GM13976 (cell line): ENCODE results near the gene TLX2.
A peak's percentile ranks its signal among the peaks of the same experiment; 100 is the strongest.

ENCODE experiments used
- DNase-seq: peaks from one replicate; pipeline ENCODE4 v3.0.0; 2012; ENCODE audit warnings: low spot score
- in situ Hi-C: fragments of 300-500 bp; cut with MboI; formaldehyde crosslinking; loops from one replicate; pipeline ENCODE4 v1.12.0; 2022; ENCODE audit warnings: low sequenced_read_pairs, mixed read lengths, inconsistent platforms; ENCODE audit not compliant: unreplicated experiment
- TF ChIP-seq, protein P1 (sequence below): IDR thresholded peaks from 2 replicates; pipeline ENCODE4 v1.5.1; 2012; ENCODE audit warnings: borderline replicate concordance, mild to moderate bottlenecking; ENCODE audit not compliant: insufficient read depth; ENCODE audit errors: extremely low read depth, missing control alignments, control extremely low read depth

Gene TLX2

GRCh38 chr2:74496997-74497776, 17.1 kb upstream of the TLX2 start:
- TF ChIP-seq, protein P1, sequence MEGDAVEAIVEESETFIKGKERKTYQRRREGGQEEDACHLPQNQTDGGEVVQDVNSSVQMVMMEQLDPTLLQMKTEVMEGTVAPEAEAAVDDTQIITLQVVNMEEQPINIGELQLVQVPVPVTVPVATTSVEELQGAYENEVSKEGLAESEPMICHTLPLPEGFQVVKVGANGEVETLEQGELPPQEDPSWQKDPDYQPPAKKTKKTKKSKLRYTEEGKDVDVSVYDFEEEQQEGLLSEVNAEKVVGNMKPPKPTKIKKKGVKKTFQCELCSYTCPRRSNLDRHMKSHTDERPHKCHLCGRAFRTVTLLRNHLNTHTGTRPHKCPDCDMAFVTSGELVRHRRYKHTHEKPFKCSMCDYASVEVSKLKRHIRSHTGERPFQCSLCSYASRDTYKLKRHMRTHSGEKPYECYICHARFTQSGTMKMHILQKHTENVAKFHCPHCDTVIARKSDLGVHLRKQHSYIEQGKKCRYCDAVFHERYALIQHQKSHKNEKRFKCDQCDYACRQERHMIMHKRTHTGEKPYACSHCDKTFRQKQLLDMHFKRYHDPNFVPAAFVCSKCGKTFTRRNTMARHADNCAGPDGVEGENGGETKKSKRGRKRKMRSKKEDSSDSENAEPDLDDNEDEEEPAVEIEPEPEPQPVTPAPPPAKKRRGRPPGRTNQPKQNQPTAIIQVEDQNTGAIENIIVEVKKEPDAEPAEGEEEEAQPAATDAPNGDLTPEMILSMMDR = no peak
- in situ Hi-C loops = loop anchor here (25.0 kb wide), 1 partner anchor 365 kb away; no protein-coding TSS in a partner anchor
- no peak for DNase-seq

DNA sequence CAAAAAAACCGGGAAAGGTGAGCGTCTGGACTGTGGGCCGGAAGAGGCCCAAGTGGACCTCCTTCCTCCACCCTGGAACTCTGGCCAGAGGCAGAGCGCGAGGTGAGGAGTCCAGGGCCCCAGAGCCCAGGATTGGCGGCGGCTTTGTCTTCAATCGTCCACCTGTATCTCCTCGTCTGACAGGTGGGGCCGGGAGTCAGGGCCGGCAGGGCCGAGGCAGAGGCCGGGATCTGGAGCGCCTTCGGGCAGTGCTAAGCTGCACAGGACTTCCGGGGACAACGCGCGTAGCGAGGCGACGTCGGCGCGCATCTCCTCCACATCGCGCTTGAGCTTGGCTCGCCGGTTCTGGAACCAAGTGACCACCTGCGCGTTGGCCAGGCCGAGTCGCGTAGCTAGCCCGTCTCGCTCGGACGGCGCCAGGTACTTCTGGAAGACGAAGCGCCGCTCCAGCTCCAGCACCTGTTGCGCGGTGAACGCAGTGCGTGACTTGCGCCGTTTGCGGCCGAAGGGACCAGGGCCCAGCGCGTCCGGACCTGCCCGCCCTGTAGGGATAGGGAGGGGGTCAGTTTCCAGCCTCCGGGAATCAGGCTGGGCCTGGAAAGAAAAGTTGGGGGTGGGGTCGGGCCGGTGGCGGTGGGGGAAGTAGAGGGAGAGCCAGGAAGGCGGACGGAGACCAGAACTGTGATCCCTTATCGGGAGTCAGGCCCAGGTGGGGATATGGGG, 16.3 kb upstream of the TLX2 start:
- peak; percentile 65 for DNase-seq
- in situ Hi-C loops = loop anchor here (25.0 kb wide), 1 partner anchor 364 kb away; no protein-coding TSS in a partner anchor
- TF ChIP-seq, protein P1 = no peak

DNA sequence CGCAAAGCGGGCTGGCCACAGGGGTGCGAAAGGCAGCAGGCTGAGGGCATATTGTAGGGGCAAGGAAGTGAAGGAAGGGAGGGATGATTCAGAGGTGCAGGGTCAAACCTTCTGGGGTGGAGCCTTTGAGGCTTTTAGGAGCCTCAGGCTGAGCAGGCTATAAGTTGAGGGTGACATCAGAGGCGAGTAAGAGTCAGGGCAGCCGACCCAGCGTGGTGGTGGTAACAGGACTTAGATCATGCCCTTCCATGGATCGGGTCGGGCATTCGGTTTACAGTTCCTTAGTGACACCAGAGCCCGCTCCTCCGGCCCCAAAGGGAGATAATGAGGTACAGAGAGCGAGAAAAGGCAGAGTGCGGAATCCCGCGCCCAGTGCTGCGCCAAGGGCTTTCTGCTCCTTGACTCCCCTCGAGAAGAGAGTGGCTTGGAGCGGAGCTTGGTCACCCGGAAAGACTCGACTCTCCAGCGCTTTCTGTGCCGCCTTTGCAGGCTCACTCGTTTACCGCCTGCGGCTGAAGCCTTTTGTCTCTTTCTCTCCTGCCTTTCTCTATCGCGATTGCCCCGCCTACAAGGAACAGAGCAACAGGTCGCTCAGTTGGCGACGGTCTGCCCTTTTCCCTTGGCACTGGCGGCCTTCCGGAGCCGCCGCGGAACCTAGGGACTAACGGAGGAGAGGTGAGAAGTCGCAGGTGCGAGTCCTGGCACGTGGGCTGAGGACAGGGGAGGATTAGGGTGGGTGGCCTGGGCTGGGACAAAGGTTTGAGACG, 15.6 kb upstream of the TLX2 start:
- in situ Hi-C loops = loop anchor here (25.0 kb wide), 1 partner anchor 364 kb away; no protein-coding TSS in a partner anchor
- peak; percentile 57 for DNase-seq
- TF ChIP-seq, protein P1 = no peak

GRCh38 chr2:74499267-74499939, 14.8 kb upstream of the TLX2 start, which contains the start of gene LBX2:
LBX2 (minus strand) TSS chr2:74499603; CDS start chr2:74499537, 66 bp downstream.
- in situ Hi-C loops = loop anchor here (25.0 kb wide), 1 partner anchor 363 kb away; no protein-coding TSS in a partner anchor
- DNase-seq = no peak
- TF ChIP-seq, protein P1 = no peak

DNA sequence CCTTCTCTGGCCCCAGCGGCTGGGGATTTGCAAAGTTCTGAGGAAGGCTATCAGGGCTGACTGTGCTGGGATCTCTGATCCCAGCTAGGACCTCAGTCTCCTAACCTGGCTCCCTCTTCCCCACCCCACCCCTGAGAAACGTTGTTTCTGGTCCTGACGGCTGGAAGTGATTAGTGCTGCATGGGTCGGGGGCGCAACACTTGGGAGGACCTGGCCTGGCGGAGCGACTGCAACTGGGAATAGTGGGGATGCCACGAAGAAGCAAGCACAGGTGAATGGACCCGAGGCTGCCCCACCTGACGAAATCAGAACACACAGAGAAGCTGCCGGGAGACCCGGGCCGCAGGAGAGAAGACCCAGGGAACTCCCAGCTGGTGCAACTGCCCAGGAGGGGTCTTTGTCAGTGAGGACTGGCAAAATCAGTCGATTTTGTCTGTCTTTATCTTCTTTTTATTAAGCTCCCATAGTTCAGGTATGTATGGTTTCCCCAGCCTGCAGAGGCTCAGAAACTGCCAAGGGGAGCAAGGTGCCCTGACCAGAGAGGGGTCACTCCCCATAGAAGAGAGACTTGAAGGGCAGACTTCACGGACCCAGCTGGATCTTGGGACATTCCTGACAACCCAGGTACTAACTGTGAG, 14.2 kb upstream of the TLX2 start:
- in situ Hi-C loops = loop anchor here (25.0 kb wide), 1 partner anchor 362 kb away; no protein-coding TSS in a partner anchor
- TF ChIP-seq, protein P1 = no peak
- no peak for DNase-seq
